HG02610 (cell line): ENCODE data around the gene PLEKHA7.
A peak's percentile ranks its signal among the peaks of the same experiment; 100 is the strongest.
"Not testable (repeated sequence)": the region's sequence is repeated elsewhere in the genome, so short reads cannot be mapped to it uniquely, and the experiment has no call there.

Source experiments
- ATAC-seq: cut with Tn5 transposase; IDR thresholded peaks from one replicate; pipeline ENCODE4 v1.9.1; 2021; ENCODE audit warnings: mild to moderate bottlenecking, moderate library complexity; ENCODE audit not compliant: unreplicated experiment

Gene PLEKHA7

DNA sequence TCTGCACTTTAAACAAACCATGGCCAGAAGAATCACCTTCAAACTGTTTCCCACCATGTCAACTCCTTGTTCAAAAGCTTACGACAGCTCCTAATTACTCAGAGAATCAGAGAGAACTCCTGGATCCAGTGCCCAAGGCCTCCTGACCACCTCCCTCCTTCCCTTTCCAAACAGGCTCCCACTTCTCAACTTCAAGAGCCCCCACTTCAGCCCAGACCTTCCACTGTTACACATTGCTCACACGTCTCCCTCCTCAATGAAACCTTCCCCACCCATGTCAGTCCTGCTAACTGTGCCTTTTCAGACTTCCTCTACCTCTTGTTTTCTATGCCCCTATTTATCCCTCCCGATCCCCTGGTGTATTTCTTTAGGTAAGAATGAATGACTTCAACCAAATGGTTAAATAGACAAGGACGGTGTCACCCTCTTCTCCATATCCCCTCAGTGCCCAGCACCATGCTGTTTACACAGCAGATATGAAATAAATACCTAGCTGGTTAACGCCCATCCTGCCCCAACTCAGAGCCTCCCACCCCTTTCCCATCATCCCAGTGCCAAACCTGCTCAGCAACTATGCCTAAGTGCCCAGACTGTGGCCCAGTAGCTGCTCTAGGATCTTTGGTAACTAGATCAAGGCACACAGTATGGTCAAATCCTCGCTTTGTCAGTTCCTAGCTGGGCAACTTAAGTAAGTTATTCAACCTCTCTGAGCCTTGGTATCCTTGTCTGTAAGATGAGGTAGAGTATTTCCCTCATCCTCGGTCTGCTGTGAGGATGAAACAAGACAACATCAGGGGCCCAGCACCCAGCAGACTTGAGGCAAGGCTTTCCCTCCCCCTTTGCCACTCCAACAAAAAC is 36.8 kb downstream of the PLEKHA7 start:
- ATAC-seq = no peak

DNA sequence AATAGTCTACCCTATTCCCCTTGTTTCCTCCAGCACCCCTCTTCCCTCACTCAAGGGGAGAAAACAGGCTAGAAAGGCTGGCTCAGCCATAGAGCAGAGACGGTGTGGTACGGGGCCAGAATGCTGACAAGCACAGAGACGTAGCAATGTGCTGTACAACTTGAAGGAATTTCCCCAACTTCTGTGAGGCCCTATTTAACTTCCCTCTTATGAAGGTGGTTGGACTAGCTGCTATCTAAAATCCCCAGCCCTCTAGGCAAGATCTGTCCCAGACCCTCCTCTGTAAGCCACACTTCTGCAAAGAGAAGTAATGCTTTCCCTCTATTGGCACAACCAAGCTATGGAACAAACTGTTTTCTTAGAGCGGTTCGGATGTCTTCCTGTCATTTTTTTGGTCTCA is 37.8 kb downstream of the PLEKHA7 start:
- ATAC-seq = no peak

DNA sequence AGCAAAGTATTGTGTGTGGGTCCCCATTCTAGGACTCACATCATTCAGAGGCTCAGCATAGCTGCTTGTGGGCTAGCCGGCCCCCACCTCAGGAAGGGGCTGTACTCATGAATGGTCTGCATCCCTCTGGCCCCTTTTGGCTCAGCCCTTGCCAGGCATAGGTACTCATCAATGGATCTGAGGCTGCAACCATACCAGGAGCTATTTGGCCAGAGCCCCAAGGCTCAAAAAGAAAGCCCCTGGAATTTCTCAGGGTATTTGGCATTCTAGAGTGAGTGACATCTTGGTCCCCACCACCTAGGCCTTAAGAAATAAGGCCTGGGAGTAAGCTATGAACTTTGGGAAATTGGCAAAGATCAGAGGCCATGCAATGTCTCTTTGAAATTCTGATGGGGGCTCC is 38.3 kb downstream of the PLEKHA7 start:
- no peak for ATAC-seq

DNA sequence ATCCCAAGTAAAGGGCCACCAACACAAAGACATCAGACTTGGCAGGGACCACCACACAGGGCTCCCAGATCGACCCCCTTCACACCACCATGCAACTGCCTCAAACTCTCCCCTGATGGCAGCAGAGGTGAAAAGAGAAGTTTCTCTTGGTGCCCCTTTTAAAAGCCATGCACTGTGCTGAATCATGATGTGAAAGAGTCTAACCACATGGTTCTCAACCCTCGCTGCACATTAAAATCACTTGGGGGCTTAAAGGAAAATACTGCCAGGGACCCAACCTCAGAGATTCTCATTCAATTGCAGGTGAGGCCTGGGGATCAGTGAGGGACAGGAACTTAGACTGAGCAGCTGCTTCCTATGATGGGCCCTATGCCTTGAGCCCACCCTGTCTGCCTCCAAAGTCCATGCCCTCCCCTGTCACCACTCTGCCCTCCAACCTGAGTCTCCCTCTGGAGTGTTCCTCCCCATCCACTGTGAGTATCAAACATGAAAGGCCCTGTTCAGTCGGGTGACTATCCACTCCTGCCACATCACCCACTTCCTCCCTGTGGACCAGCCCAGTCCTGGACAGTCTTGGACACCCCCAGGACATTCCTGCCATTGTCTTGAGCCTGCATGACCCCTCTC is 40.8 kb downstream of the PLEKHA7 start:
- no peak for ATAC-seq

DNA sequence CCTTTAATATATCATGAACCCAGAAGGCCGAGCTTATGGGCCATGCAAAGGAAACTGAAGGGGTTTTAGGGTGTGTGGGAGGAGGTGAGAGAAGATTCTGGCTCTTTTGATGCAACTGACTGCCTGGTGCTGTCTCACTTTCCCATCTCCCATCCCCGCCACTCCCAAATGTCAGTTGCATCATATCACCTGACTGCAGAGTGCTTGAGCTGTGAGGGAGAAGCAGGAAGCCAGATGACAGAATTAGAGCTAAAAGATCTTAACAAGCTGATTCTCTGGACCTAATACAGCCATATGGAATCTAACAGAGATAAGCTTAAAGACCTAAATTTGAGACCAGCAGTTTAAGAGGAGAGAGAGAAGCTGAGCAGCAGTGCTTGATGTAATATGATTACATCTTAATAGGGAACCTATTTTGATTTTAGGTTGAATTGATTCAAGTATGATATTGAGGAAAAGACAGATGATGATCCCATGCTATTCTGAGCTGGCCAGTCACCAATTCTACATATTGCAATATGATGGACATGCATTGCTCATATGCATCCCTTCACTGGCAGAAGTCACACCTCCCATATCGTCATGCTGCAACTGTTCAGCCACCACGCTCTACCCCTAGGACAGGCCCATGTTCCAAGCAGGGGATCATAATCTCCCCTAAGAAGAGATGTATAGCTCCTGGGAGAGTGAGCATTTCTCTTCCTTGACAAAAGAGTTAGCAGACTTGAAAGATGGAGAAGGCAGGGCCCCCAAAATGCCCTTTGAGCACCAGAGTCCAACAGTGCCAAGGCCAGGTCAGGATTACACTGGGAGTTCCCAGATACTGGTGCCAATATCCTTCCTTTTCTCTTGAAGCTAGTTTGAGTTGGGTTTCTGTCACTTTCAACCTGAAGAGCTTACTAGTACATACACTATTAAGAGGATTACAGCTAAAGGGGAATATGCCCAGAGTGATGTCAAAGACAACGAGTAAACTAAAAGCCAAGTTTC is 44.9 kb downstream of the PLEKHA7 start:
- ATAC-seq = no peak

DNA sequence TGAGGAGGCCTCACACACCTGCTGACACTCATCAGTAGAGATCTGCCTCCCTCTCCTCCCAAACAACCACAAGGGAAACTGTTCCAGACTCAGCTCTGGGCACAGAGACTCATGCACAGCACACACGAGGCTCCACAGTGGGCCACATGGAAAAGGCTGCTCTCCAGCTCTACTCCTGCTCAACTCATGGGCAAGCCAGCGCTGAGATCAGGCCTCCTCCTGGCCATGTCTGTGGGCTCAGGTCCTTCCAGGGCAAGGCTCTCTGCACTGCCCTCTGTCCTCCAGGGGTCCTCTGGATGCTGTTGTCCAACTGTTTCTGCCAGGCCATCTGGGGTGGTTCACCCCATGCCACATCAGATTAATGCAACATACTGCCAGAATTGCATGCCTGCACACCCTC is 46.0 kb downstream of the PLEKHA7 start:
- no peak for ATAC-seq

DNA sequence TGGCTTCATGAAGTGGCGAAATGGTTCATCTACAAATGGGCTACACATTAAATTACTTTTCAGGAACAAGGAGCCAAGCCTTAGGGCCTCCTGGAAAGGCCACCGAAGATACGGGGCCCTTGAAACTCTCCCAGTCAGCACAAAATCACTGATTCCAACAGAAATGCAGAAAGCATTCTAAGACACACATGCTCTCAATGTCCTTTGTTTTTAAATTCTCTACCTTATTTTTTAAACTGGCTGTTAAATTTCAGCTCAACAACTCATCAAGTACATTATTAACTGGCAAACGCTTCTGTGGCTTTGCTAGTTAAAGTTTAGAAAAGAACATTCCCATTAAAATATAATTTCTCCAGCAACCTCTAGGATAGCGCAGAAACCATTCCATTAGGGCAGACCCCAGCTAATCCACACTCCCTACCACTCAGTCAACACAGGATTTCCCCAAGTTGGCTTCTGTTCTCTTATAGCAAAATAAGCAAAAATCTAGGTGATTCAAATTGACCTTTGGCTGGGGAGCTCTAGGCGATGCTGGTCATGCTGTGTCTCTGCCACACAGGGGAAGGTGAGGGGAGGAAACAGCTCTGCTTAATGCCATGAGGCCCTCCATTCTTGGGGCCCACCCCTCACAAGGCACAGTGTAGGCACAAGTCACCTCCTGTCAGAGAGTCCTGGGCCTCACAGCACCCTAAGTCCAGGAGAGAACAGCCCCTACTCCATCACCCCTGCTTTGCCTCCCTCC is 47.1 kb downstream of the PLEKHA7 start:
- ATAC-seq = no peak

DNA sequence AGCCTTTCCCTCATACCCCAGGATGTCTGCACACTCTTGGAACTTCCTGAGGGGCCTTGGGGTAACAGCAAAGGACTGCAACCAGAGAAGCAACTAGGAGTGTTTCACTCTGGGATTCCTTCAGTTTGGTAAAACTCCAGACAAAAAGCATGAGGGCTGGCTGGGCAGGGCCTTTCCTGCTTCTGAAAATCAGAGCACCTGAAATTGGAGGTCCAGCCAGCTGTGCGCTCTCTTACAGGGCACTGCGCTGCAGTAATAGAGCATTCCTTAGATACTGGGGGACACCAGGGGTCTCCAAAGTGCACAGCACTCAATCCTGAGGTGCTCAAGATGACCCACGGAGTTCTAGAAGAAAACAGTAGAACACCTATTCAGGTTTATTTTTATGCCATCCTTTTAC is 49.7 kb downstream of the PLEKHA7 start:
- no peak for ATAC-seq

DNA sequence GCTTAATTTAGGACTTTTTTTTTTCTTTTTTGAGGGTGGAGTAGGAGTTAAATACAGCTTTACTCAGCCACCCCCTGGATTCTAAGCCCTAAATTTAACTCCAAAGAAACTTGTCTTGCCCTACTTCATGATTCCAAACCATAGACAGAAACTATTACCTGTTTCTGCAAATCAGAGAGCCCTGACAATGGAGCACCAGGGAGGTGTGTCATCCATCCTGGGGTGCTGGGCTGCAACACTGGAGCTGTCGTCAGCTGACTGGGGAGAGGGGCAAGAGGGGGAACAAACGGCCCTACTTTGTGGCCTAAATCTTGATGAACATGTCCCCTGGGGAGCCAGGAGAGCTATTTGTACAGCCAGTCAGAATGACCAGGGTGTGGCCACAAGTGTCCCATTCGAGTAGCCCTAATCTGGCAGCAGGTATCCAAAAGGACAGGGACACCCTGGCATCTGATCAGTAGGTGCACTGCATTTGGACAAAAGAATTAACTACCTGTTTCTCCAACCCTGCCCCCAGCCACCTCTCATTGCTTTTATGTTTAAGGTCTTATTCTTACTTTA is 50.8 kb downstream of the PLEKHA7 start:
- no peak for ATAC-seq

DNA sequence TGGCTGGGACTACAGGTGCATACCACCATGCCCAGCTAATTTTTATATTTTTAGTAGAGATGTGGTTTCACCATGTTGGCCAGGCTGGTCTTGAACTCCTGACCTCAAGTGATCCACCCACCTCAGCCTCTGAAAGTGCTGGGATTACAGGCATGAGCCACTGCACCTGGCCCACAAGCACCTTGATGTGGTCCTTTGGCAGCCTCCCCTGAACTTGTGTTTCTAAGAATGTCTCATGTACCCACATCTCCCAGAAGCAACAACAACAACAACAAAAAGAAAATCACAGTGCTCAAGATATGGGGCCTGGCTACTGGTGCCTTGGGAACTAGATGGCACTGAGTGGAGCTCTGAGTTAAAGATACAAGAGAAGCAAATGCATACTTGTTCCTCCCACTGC is 51.6 kb downstream of the PLEKHA7 start:
- not testable (repeated sequence) for ATAC-seq

DNA sequence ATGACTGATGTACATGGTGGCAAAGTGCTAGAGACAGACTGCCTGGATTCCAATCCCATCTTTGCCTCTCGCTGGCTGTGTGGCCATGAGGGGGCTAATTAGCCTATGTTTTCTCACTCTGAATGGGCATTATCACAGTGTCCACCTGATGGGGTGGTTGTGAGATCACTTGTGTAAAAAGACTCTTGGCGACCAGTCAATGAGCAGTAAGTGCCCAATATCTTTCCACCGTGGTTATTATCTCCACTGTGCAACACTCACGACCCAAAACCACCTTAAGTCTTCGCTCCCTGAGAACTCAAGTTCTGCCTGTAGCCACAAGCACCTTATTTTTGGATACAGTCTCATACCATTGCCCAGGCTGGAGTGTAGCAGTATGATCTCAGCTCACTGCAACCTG is 52.1 kb downstream of the PLEKHA7 start:
- ATAC-seq = no peak

DNA sequence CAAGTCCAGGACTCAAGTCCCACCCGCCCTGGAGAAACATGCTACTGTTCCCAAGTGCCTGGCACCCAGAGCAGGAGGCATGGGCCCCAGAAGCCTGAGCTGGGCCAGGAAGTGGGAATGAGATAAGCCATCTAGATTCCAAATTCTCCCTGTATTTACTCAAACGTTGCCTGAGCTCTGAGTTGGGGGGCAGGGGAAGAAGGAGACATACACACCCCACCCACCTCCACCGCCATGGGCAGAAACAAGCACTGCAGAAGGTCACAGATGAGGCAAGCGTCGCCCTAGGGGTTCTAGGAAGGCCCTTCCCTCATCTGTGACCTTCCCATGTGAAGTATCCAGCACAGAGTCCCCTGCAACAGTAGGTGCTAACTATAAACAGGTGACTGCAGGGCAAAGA is 54.0 kb downstream of the PLEKHA7 start:
- ATAC-seq = no peak

DNA sequence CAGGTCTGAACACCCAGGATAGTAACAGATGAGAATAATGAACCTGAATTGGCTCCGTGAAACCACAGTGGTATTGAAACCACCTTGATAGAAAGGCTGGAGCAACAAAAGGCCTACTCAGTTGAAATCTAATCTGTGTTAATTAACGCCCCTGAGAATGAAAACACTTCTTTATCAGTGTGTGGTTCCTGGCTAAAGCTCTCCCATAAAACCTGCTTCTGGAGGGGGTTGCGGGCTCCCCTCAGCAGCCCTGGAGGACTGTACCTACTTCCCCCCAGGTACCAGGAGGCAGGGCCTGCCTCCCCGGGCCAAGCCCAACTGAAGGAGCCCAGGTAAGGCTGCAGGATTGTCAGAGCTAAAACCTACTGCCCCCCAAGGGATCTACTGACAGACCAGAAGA is 54.6 kb downstream of the PLEKHA7 start:
- ATAC-seq = no peak

DNA sequence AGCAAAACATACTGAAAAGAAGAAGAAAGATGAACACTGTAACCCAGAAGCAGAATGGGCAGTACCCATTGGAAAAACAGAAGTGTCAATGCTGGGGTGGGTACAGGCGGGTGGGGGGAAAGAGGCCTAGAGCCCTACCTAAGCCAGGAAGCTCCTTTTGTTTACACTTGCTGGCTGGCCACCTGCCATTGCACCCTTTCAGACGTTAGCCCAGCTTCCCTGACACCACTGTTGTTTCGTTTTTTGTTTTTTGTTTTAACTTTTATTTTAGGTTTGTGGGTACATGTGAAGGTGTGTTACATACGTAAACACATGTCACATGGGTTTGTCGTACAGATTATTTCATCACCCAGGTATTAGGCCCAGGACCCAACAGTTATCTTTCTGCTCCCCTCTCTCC is 55.4 kb downstream of the PLEKHA7 start:
- no peak for ATAC-seq

DNA sequence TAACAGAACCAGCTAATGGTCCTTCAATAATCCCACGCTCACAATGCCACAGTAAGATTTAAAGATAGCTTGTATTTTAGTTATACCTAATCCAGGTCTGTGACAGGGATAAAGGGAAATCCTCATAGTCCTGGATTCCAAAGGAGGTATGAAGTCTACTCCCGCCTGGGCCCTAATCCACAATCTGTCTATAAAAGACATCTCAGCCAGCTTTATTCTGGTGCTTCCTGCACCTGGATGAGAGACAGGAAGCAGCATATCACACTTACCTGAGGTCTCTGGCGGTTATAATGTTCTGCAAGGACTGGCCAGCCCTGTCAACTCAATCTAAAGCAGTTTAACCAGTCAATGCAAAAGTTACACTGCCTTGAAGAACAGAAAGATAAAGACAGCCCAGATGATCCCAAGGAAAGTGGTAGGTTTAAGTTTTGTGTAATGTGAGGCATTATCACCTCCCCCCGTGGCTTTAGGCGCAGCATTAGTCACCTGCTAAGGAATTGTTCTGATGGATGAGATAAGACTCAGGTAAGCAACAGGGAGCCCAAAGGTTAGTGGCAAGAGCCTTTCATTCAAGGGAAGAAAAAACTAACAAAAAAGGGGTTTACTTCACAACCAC is 57.6 kb downstream of the PLEKHA7 start:
- no peak for ATAC-seq

DNA sequence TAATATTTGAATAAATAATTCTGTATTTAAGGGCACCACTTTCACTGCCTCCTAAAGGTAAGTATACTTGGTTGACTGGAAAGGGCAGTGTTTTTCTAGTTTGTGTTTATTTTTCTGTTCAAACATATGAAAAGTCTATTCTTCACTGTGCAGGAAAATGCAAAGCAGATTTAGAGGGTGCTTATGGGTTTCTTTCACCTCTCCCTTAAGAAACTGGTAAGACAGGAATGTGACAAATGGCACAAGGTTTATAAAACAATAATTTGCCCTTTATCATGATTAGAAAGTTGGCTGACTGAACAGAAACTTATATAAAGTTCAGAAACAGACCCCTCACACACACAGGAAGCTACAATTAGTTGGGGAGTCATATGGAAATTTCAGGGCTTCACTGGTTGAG is 60.6 kb downstream of the PLEKHA7 start:
- ATAC-seq = no peak

DNA sequence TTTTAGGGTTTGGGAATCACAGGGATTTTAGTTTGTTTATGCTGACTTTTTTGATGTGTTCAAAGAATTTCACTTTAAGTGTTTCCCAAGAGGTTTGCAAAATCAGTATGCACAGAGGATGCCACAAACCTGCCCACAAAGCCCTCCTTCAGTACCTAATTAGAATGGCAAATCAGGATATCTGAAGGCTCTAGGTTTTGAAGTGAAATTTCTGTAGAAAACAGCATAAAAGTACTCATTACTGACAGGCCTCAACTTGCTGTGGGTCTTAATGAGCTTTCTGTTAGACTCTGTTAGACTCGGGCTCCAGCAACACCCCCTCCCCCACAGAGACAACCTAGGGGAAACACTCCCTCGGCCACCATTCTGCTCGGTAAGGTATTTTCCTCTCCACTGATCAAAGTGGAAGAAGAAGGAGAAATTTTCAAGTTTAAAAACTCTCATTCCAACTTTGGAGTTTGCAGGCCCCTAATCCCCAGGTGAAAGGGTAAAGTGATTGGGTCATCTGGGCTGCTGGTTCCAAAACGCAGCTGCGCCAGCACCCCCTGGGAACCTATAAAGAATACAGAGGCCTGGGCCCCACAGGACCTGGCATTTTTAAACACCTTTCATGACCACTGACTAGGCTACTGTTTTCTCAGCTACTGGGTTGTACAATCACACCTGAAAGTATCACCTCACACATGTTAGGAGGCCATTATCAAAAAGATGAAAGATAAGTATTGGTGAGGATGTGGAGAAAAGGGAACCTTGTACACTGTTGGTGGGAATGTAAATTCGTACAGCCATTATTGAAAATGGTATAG is 67.5 kb downstream of the PLEKHA7 start:
- peak; percentile 81 for ATAC-seq

DNA sequence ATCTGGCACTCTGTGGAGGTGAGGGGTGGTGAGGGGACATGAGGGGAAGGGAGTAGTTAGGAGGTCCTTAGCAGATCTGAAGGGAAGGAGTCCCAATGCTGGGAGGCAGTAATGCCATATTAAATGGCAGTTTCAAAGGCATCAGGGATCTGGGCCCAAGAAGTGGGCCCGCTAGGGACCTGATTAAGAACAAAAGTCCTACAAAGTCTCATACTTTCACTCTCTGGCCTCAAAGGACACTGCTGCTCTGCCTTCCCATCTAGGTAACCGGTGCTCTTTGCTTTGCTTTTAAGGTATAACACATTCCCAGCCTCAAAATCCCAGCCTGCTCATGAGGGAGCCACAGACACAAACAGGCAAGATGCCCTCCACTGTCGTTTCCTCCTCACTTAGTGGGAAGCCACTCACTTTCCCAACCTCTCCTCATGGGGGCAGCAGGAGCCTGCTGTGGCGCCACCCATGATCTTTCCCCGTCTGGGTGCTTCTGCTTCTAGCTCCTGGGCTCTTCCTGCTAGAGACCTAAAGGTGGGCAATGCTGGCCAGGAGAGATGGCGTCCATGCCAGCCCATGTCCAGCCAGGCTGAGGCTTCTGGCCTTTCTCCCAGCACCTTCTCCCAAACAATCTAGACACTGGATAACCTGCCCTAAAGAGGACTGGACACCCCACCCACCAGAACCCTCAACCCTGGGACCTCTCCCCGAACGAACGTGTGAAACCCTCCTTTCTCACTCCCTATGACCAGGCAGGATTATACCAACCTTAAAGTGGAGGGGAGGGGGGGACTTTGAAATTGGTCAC is 68.3 kb downstream of the PLEKHA7 start:
- ATAC-seq = peak; percentile 64
